WERI-Rb-1 (cell line): Measurements from ENCODE around the gene TARS2.
A peak's percentile ranks its signal among the peaks of the same experiment; 100 is the strongest.

Experiments
- DNase-seq: peaks from one replicate; pipeline ENCODE4 v3.0.0-alpha.2; 2020
- H3K27ac ChIP-seq: fragments of 250-450 bp; sonication (Bioruptor Pico); 2 replicates; pipeline ENCODE4 v1.5.1; 2020; ENCODE audit warnings: mild to moderate bottlenecking, moderate library complexity
- H3K27me3 ChIP-seq: fragments of 250-450 bp; sonication (Bioruptor Pico); 2 replicates; pipeline ENCODE4 v1.5.1; 2021; ENCODE audit warnings: mild to moderate bottlenecking, low read depth, moderate library complexity; ENCODE audit not compliant: insufficient read depth, severe bottlenecking
- H3K36me3 ChIP-seq: fragments of 250-450 bp; sonication (Bioruptor Pico); 2 replicates; pipeline ENCODE4 v1.5.1; 2020; ENCODE audit warnings: mild to moderate bottlenecking, moderate library complexity
- H3K4me3 ChIP-seq: 2 replicates; pipeline ENCODE4 v1.5.1; 2011; ENCODE audit warnings: low read depth, mild to moderate bottlenecking, control low read depth, low read length
- H3K9me3 ChIP-seq: fragments of 250-450 bp; sonication (Bioruptor Pico); 2 replicates; pipeline ENCODE4 v1.5.1; 2021; ENCODE audit warnings: mild to moderate bottlenecking, moderate library complexity; ENCODE audit not compliant: severe bottlenecking
- CTCF ChIP-seq: IDR thresholded peaks from 2 replicates; pipeline ENCODE4 v1.5.1; 2011; ENCODE audit warnings: low read depth, mild to moderate bottlenecking, control low read depth, inconsistent platforms, low read length

Gene TARS2

GRCh38 chr1:150535511-150536287 is 48.5 kb downstream of the TARS2 start:
- H3K27ac ChIP-seq = no peak overlapping the region
- no peak for TF ChIP-seq CTCF
- DNase-seq = no peak
- no peaks in the 10 kb centered on the region for H3K27me3 ChIP-seq
- H3K9me3 ChIP-seq = no peaks in the 10 kb centered on the region
- no peaks in the 10 kb centered on the region for H3K36me3 ChIP-seq
- H3K4me3 ChIP-seq = no peak overlapping the region

- no peak for TF ChIP-seq CTCF
- Histone ChIP-seq H3K27ac (no peak overlapping the region), H3K9me3 (no peaks in the 10 kb centered on the region), H3K4me3 (no peak overlapping the region), H3K27me3 (no peaks in the 10 kb centered on the region), H3K36me3 (no peaks in the 10 kb centered on the region)
- no peak for DNase-seq
Measured at GRCh38 chr1:150536836-150537731, 49.9 kb downstream of the TARS2 start.

GRCh38 chr1:150537732-150538684 is 50.8 kb downstream of the TARS2 start:
- Histone ChIP-seq H3K36me3 (no peaks in the 10 kb centered on the region), H3K4me3 (no peak overlapping the region), H3K27me3 (no peaks in the 10 kb centered on the region), H3K27ac (no peak overlapping the region), H3K9me3 (no peaks in the 10 kb centered on the region)
- peak; percentile 47 for TF ChIP-seq CTCF
- no peak for DNase-seq

- Histone ChIP-seq H3K27ac (peak overlapping the region; percentile 36; the same call in 1 of the 2 replicates), H3K4me3 (no peak overlapping the region), H3K27me3 (no peaks in the 10 kb centered on the region), H3K36me3 (no peaks in the 10 kb centered on the region), H3K9me3 (no peaks in the 10 kb centered on the region)
- no peak for DNase-seq
- TF ChIP-seq CTCF = no peak
Measured at GRCh38 chr1:150543500-150544143, 56.4 kb downstream of the TARS2 start.

GRCh38 chr1:150544204-150544603 is 57.0 kb downstream of the TARS2 start:
- Histone ChIP-seq H3K9me3 (no peaks in the 10 kb centered on the region), H3K27ac (peak overlapping the region; percentile 36), H3K36me3 (no peaks in the 10 kb centered on the region), H3K4me3 (no peak overlapping the region), H3K27me3 (no peaks in the 10 kb centered on the region)
- no peak for DNase-seq
- no peak for TF ChIP-seq CTCF
